HUES48 (cell line): ENCODE data around the gene SLAIN1.
"Not testable (repeated sequence)": the region's sequence is repeated elsewhere in the genome, so short reads cannot be mapped to it uniquely, and the experiment has no call there.

ENCODE experiments used
- H3K27ac ChIP-seq: one replicate; pipeline ENCODE4 v1.7.0; 2013; ENCODE audit warnings: low read depth, low read length, inconsistent platforms
- H3K27me3 ChIP-seq: 2 replicates; pipeline ENCODE4 v1.6.1; 2013; ENCODE audit warnings: mild to moderate bottlenecking, low read length; ENCODE audit not compliant: control insufficient read depth, insufficient read depth
- H3K36me3 ChIP-seq: 2 replicates; pipeline ENCODE4 v1.6.1; 2013; ENCODE audit warnings: low read length; ENCODE audit not compliant: control insufficient read depth, insufficient read depth
- H3K4me1 ChIP-seq: 2 replicates; pipeline ENCODE4 v1.6.1; 2013; ENCODE audit warnings: mild to moderate bottlenecking, low read length; ENCODE audit not compliant: control insufficient read depth, insufficient read depth
- H3K4me3 ChIP-seq: 2 replicates; pipeline ENCODE4 v1.5.1; 2013; ENCODE audit warnings: mild to moderate bottlenecking, low read depth, low read length
- H3K9ac ChIP-seq: 2 replicates; pipeline ENCODE4 v1.6.1; 2013; ENCODE audit warnings: mild to moderate bottlenecking, low read depth, low read length, moderate library complexity
- H3K9me3 ChIP-seq: 2 replicates; pipeline ENCODE4 v1.6.1; 2013; ENCODE audit warnings: low read length; ENCODE audit not compliant: control insufficient read depth, insufficient read depth

Gene SLAIN1

GRCh38 chr13:77697217-77698103 is at the start of gene SLAIN1:
TSS of gene SLAIN1 (plus strand) at chr13:77697687. CDS start at chr13:77697914, 227 bp downstream.
- H3K9ac ChIP-seq: peak within 1 kb of the TSS; percentile 67
- peak within 1 kb of the TSS; percentile 52 for H3K27ac ChIP-seq
- H3K4me3 ChIP-seq: peak within 1 kb of the TSS; percentile 91
- H3K27me3 ChIP-seq: peaks cover 19% of the 10 kb centered on the region
- H3K36me3 ChIP-seq: no peaks in the 10 kb centered on the region
- peaks cover 33% of the 10 kb centered on the region for H3K4me1 ChIP-seq
- H3K9me3 ChIP-seq: no peaks in the 10 kb centered on the region

- Histone ChIP-seq H3K27ac (no peak overlapping the region), H3K9me3 (peaks cover 9% of the 10 kb centered on the region), H3K9ac (no peak overlapping the region), H3K4me1 (no peaks in the 10 kb centered on the region), H3K4me3 (no peak overlapping the region), H3K27me3 (no peaks in the 10 kb centered on the region), H3K36me3 (no peaks in the 10 kb centered on the region)
Measured at GRCh38 chr13:77650409-77650808, 47.1 kb upstream of the SLAIN1 start.

- Histone ChIP-seq H3K27me3 (no peaks in the 10 kb centered on the region), H3K9ac (no peak overlapping the region), H3K4me3 (no peak overlapping the region), H3K4me1 (no peaks in the 10 kb centered on the region), H3K36me3 (no peaks in the 10 kb centered on the region), H3K9me3 (peaks cover 9% of the 10 kb centered on the region), H3K27ac (no peak overlapping the region)
Measured at GRCh38 chr13:77653301-77653700, 44.2 kb upstream of the SLAIN1 start.

GRCh38 chr13:77660016-77660415 is 37.5 kb upstream of the SLAIN1 start:
- H3K4me3 ChIP-seq, H3K4me1 ChIP-seq, H3K9ac ChIP-seq, H3K27me3 ChIP-seq, H3K36me3 ChIP-seq, H3K27ac ChIP-seq, H3K9me3 ChIP-seq: not testable (repeated sequence)

- Histone ChIP-seq H3K9me3 (no peaks in the 10 kb centered on the region), H3K4me3 (no peak overlapping the region), H3K9ac (no peak overlapping the region), H3K27ac (no peak overlapping the region), H3K27me3 (no peaks in the 10 kb centered on the region), H3K36me3 (no peaks in the 10 kb centered on the region), H3K4me1 (no peaks in the 10 kb centered on the region)
Measured at GRCh38 chr13:77660841-77661250, 36.6 kb upstream of the SLAIN1 start.

GRCh38 chr13:77662301-77662700 is 35.2 kb upstream of the SLAIN1 start:
- H3K4me3 ChIP-seq, H3K27me3 ChIP-seq, H3K36me3 ChIP-seq: not testable (repeated sequence)

GRCh38 chr13:77662831-77663230 is 34.7 kb upstream of the SLAIN1 start:
- not testable (repeated sequence) for H3K36me3 ChIP-seq, H3K9me3 ChIP-seq, H3K27me3 ChIP-seq, H3K4me3 ChIP-seq, H3K4me1 ChIP-seq, H3K9ac ChIP-seq, H3K27ac ChIP-seq

More at GRCh38 chr13:77662301-77662700, 35.2 kb upstream of the SLAIN1 start:
- not testable (repeated sequence) for H3K9ac ChIP-seq, H3K4me1 ChIP-seq, H3K9me3 ChIP-seq, H3K27ac ChIP-seq

GRCh38 chr13:77674852-77675251 is 22.6 kb upstream of the SLAIN1 start:
- no peak overlapping the region for H3K4me3 ChIP-seq

GRCh38 chr13:77678691-77679235 is 18.7 kb upstream of the SLAIN1 start:
- no peak overlapping the region for H3K27ac ChIP-seq
- H3K9me3 ChIP-seq: no peaks in the 10 kb centered on the region
- H3K27me3 ChIP-seq: no peaks in the 10 kb centered on the region
- H3K4me1 ChIP-seq: peaks cover 8% of the 10 kb centered on the region
- H3K36me3 ChIP-seq: no peaks in the 10 kb centered on the region
- no peak overlapping the region for H3K4me3 ChIP-seq
- H3K9ac ChIP-seq: no peak overlapping the region

More at GRCh38 chr13:77674852-77675251, 22.6 kb upstream of the SLAIN1 start:
- H3K27me3 ChIP-seq: no peaks in the 10 kb centered on the region
- no peaks in the 10 kb centered on the region for H3K36me3 ChIP-seq
- H3K4me1 ChIP-seq: peaks cover 8% of the 10 kb centered on the region
- no peak overlapping the region for H3K27ac ChIP-seq
- H3K9me3 ChIP-seq: no peaks in the 10 kb centered on the region
- no peak overlapping the region for H3K9ac ChIP-seq

- H3K9me3 ChIP-seq: no peaks in the 10 kb centered on the region
- no peaks in the 10 kb centered on the region for H3K27me3 ChIP-seq
- no peak overlapping the region for H3K4me3 ChIP-seq
- H3K27ac ChIP-seq: no peak overlapping the region
- H3K9ac ChIP-seq: no peak overlapping the region
- H3K4me1 ChIP-seq: no peaks in the 10 kb centered on the region
- no peaks in the 10 kb centered on the region for H3K36me3 ChIP-seq
Measured at GRCh38 chr13:77687799-77688198, 9.7 kb upstream of the SLAIN1 start.

- peaks cover 15% of the 10 kb centered on the region for H3K4me1 ChIP-seq
Measured at GRCh38 chr13:77691871-77692270, 5.6 kb upstream of the SLAIN1 start.

More at GRCh38 chr13:77691871-77692270, 5.6 kb upstream of the SLAIN1 start:
- H3K27ac ChIP-seq: no peak overlapping the region
- H3K9ac ChIP-seq: no peak overlapping the region
- H3K9me3 ChIP-seq: no peaks in the 10 kb centered on the region
- H3K36me3 ChIP-seq: no peaks in the 10 kb centered on the region
- peaks cover 13% of the 10 kb centered on the region; the same call in 1 of the 2 replicates for H3K27me3 ChIP-seq
- H3K4me3 ChIP-seq: no peak overlapping the region
